MCF 10A (cell line): ENCODE measurements around the gene NOTCH4. TPM values are rescaled to one million over a fixed set of nuclear protein-coding genes. Genes with fewer than 3 reads are reported as not detected.

ENCODE experiments used
- BruUV-seq: library from RNA; stranded (reverse); fragments of 400-500 nt; replicated peaks from 2 replicates; lab custom pipeline; 2021; lab: Mats Ljungman, UMichigan
- CTCF ChIA-PET: fragments of 300-600 bp; sonication (Branson Sonifier 250); formaldehyde crosslinking; extraction: SDS; loops from one replicate; lab custom pipeline; 2021; ENCODE audit warnings: antibody characterized with exemption, inconsistent platforms; lab: Yijun Ruan, JAX
- POLR2A ChIA-PET: fragments of 300-600, 350-650 bp; sonication (Branson Sonifier 250); formaldehyde crosslinking; extraction: SDS; loops from one replicate; lab custom pipeline; 2020; ENCODE audit warnings: antibody characterized with exemption, inconsistent platforms; lab: Yijun Ruan, JAX
- DNase-seq: peaks from one replicate; pipeline ENCODE4 v3.0.0-alpha.2; 2018; ENCODE audit not compliant: unreplicated experiment
- H3K27ac Mint-ChIP-seq: one replicate; pipeline ENCODE4 v1.8.0; 2022; ENCODE audit warnings: mild to moderate bottlenecking, low read depth, mixed read lengths; ENCODE audit not compliant: unreplicated experiment
- H3K27me3 Mint-ChIP-seq: one replicate; pipeline ENCODE4 v1.8.0; 2022; ENCODE audit warnings: mixed read lengths; ENCODE audit not compliant: insufficient read depth, unreplicated experiment
- H3K36me3 Mint-ChIP-seq: one replicate; pipeline ENCODE4 v1.8.0; 2022; ENCODE audit warnings: mild to moderate bottlenecking, moderate library complexity, mixed read lengths; ENCODE audit not compliant: insufficient read depth, unreplicated experiment
- H3K4me1 Mint-ChIP-seq: one replicate; pipeline ENCODE4 v1.8.0; 2022; ENCODE audit warnings: mixed read lengths; ENCODE audit not compliant: insufficient read depth, unreplicated experiment
- H3K4me3 Mint-ChIP-seq: one replicate; pipeline ENCODE4 v1.8.0; 2022; ENCODE audit warnings: mild to moderate bottlenecking, moderate library complexity, mixed read lengths; ENCODE audit not compliant: unreplicated experiment
- H3K9me3 Mint-ChIP-seq: one replicate; pipeline ENCODE4 v1.8.0; 2022; ENCODE audit warnings: mixed read lengths; ENCODE audit not compliant: unreplicated experiment
- intact Hi-C: fragments of 100-400 bp; cut with micrococcal nuclease; formaldehyde crosslinking; loops from 2 replicates; pipeline ENCODE4 v1.14.1; 2022
- total RNA-seq: library from RNA; stranded (reverse); gene quantifications from 2 replicates; pipeline ENCODE4 v1.2.3, GENCODE V29; 2022
- TF ChIP-seq, protein P1 (sequence below): fragments of 200-600 bp; IDR thresholded peaks from one replicate; pipeline ENCODE4 v1.8.0; 2022; ENCODE audit warnings: antibody characterized with exemption, mild to moderate bottlenecking; ENCODE audit not compliant: unreplicated experiment

The NOTCH4 gene
- total RNA-seq, 1 experiment from 2014 or later: not detected

- intact Hi-C loops: no loop called here
- ChIA-PET POLR2A (no interaction called here), CTCF (no interaction called here)
- no peak overlapping the region for H3K4me3 Mint-ChIP-seq
- H3K27ac Mint-ChIP-seq: no peak overlapping the region
- TF ChIP-seq, protein P1, sequence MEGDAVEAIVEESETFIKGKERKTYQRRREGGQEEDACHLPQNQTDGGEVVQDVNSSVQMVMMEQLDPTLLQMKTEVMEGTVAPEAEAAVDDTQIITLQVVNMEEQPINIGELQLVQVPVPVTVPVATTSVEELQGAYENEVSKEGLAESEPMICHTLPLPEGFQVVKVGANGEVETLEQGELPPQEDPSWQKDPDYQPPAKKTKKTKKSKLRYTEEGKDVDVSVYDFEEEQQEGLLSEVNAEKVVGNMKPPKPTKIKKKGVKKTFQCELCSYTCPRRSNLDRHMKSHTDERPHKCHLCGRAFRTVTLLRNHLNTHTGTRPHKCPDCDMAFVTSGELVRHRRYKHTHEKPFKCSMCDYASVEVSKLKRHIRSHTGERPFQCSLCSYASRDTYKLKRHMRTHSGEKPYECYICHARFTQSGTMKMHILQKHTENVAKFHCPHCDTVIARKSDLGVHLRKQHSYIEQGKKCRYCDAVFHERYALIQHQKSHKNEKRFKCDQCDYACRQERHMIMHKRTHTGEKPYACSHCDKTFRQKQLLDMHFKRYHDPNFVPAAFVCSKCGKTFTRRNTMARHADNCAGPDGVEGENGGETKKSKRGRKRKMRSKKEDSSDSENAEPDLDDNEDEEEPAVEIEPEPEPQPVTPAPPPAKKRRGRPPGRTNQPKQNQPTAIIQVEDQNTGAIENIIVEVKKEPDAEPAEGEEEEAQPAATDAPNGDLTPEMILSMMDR: no peak
- H3K27me3 Mint-ChIP-seq: peaks cover 27% of the 10 kb centered on the region
- H3K9me3 Mint-ChIP-seq: no peaks in the 10 kb centered on the region
- H3K36me3 Mint-ChIP-seq: no peaks in the 10 kb centered on the region
- no TSS peak for BruUV-seq
- peaks cover 5% of the 10 kb centered on the region for H3K4me1 Mint-ChIP-seq
- no peak for DNase-seq
Observed at GRCh38 chr6:32224696-32225095, 829 bp upstream of the NOTCH4 start.

DNA sequence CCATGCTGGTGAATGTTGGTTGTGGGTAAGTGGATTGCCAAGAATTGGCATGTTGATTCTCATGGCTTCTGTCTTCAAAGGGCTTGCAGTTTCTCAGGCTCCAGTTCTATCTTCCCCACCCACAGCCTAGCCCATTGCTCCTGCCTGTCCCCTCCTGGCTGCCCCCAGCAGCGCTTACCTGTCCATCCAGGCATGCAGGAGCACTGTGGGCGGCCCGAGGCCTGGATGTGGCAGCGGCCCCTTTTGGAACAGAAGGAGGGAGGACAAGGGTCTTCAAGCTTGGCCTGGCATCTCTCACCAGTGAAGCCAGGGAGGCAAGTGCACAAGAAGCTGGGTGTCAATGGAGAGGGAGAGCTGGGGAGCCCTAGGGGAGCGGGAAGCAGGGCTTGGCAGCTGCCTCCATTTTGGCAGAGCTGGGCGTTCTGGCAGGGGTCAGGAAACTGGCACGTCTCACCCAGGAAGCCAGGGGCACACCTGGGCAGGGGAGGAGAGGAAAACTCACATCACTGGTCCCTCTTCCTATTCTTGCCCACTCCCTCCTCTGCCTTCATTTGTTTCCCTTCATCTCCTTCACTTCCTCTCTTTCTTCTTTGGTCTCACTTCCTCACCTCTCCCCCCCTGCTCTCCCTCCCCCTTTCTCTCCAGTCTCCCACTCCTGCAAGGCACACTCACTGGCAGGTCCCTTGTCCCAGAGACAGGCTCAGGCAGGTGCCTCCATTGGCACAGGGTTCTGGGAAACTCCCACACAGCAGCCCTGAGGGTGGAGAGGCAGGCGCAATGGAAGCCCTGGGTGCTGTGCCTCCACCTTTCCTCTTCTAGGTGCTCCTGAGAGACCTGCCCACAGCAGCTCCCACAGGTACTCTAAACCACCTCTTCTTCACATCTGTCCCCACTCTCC, 1.3 kb downstream of the NOTCH4 start:
- H3K27ac Mint-ChIP-seq: no peak overlapping the region
- peaks cover 5% of the 10 kb centered on the region for H3K4me1 Mint-ChIP-seq
- H3K36me3 Mint-ChIP-seq: no peaks in the 10 kb centered on the region
- peaks cover 48% of the 10 kb centered on the region for H3K27me3 Mint-ChIP-seq
- H3K9me3 Mint-ChIP-seq: no peaks in the 10 kb centered on the region
- POLR2A ChIA-PET: interaction anchor here (0.6 kb wide), 1 partner anchor 202 kb away, joined by 3 read pairs; no protein-coding TSS in a partner anchor
- CTCF ChIA-PET: interaction anchor here (0.7 kb wide), 1 partner anchor 23 kb away, joined by 4 read pairs; no protein-coding TSS in a partner anchor
- no TSS peak for BruUV-seq
- TF ChIP-seq, protein P1: no peak
- H3K4me3 Mint-ChIP-seq: no peak overlapping the region
- intact Hi-C loops: no loop called here
- peak; percentile 26 for DNase-seq

GRCh38 chr6:32220021-32220420, 3.8 kb downstream of the NOTCH4 start:
- H3K4me3 Mint-ChIP-seq: no peak overlapping the region
- H3K27ac Mint-ChIP-seq: no peak overlapping the region
- peaks cover 71% of the 10 kb centered on the region for H3K27me3 Mint-ChIP-seq
- POLR2A ChIA-PET: no interaction called here
- H3K36me3 Mint-ChIP-seq: no peaks in the 10 kb centered on the region
- no peak for DNase-seq
- CTCF ChIA-PET: no interaction called here
- BruUV-seq: no TSS peak
- no peaks in the 10 kb centered on the region for H3K9me3 Mint-ChIP-seq
- TF ChIP-seq, protein P1: no peak
- intact Hi-C loops: no loop called here
- H3K4me1 Mint-ChIP-seq: peaks cover 5% of the 10 kb centered on the region

- ChIA-PET CTCF (no interaction called here), POLR2A (interaction anchor here (0.6 kb wide), 1 partner anchor 127 kb away, joined by 3 read pairs; no protein-coding TSS in a partner anchor)
- TF ChIP-seq, protein P1: no peak
- no peaks in the 10 kb centered on the region for H3K36me3 Mint-ChIP-seq
- no peak for DNase-seq
- H3K4me1 Mint-ChIP-seq: no peaks in the 10 kb centered on the region
- peaks cover 71% of the 10 kb centered on the region for H3K27me3 Mint-ChIP-seq
- H3K27ac Mint-ChIP-seq: no peak overlapping the region
- intact Hi-C loops: no loop called here
- no TSS peak for BruUV-seq
- H3K4me3 Mint-ChIP-seq: no peak overlapping the region
- no peaks in the 10 kb centered on the region for H3K9me3 Mint-ChIP-seq
Observed at GRCh38 chr6:32218167-32218566, 5.7 kb downstream of the NOTCH4 start.
